IPS DF 4.7 (cell line): ENCODE data around the gene NHLRC1.

Experiments used
- DNase-seq: peaks from one replicate; pipeline ENCODE4 v3.0.0-alpha.2; 2013; ENCODE audit warnings: low spot score; ENCODE audit errors: extremely low read depth

The NHLRC1 gene

GRCh38 chr6:18087396-18088165, 34.9 kb downstream of the NHLRC1 start:
- DNase-seq = no peak

DNA sequence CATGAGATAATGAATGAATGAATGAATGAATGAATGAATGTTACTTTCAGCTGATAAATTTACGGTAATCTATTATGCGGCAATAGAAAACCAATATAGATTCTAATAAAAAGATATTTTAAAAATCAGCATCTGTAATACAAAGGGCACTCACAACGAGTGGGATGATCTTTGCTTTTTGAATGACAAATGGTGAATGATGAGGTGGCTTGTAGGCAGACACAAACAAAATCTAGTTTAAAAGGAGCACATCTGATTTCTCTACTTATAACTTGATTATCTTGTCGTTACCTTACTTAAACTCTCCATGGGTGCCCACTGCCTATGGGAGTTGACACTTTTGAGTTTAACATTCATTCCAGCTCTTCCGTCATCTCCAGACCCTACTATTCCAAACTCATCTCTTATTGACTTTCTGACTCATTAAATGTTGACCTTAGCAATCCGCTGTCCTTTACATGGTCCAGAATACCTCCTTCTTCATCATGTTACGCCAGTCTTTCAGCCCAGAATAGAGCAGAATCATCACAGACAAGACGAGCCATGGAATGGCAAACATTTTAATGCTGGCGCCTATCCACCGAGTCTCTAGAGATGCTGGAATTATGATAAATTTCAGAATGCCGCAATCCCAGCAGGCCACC, 41.3 kb downstream of the NHLRC1 start:
- no peak for DNase-seq

GRCh38 chr6:18080544-18080943, 41.9 kb downstream of the NHLRC1 start:
- no peak for DNase-seq

GRCh38 chr6:18078866-18079265, 43.6 kb downstream of the NHLRC1 start:
- no peak for DNase-seq

DNA sequence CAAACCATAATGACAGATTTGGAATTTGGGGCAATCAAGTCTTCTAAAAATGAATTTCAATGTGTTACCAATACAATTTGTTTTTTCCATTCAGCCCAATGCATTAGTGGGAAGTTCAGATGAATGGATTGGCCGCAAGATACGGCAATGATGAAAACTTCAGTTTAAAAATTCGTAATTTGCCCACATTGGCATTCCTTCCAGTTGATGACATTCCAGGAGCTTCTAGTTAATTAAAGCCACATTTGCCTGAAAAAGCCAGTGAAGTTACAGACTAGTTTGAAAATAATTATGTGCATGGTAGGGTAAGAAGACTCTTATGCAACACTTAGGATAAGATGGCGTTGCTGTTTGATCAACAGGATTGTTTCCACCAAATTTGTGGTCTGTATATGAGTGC, 46.2 kb downstream of the NHLRC1 start:
- no peak for DNase-seq

DNA sequence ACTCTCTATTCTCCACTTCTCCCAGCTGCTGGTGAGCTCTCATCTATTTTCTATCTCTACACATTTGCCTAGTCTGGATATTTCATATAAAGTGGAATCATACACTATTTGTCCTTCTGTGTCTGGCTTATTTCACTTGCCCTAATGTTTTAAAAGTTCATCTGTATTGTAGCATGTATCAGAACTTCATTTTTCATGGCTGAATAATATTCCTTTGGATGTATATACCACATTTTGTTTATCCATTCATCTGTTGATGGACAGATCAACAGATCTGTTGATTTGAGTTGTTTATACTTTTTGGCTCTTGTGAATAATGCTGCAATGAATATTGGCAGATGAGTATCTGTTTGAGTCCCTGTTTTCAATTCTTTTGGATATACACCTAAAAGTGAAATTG, 49.6 kb downstream of the NHLRC1 start:
- DNase-seq = no peak

- DNase-seq = no peak
Observed at GRCh38 chr6:18070486-18070885, 52.0 kb downstream of the NHLRC1 start.
